ENCODE data around the gene NEGR1. TPM values are rescaled to one million over a fixed set of nuclear protein-coding genes. Genes with fewer than 3 reads are reported as not detected.

NEGR1 gene
- total RNA-seq, result 18.1 TPM
- long read RNA-seq, partial matches to known transcripts, result 7 of 13 reads
- long read RNA-seq, other reads (novel, unspliced or antisense), result 6 of 13 reads

- peak within 1 kb of the TSS; percentile 90 for H3K27ac ChIP-seq
- no peaks in the 10 kb centered on the region for H3K27me3 ChIP-seq (ENCODE audit: low read depth)
- no peaks in the 10 kb centered on the region for H3K36me3 ChIP-seq
- DNase-seq (peak; percentile 89), ATAC-seq (peak; percentile 93 to 94)
- intact Hi-C loops (cut with DNase I), result no loop called here
- H3K9me3 ChIP-seq, result no peaks in the 10 kb centered on the region
- H3K4me1 ChIP-seq, result peaks cover 25% of the 10 kb centered on the region
- H3K4me3 ChIP-seq, result peak within 1 kb of the TSS; percentile 75
- TF ChIP-seq CTCF (IDR thresholded peaks at IDR 0.05), result no peak
Measured at GRCh38 chr1:72282271-72283021, at the start of gene NEGR1. Gene NEGR1 (minus strand): TSS chr1:72282539.

- no peak for TF ChIP-seq CTCF (IDR thresholded peaks at IDR 0.05)
- H3K4me3 ChIP-seq, result no peak overlapping the region
Measured at GRCh38 chr1:72326494-72326893, 44.2 kb upstream of the NEGR1 start.

GRCh38 chr1:72324451-72324850 lies 42.1 kb upstream of the NEGR1 start:
- no peak overlapping the region for H3K4me3 ChIP-seq
- no peaks in the 10 kb centered on the region for H3K36me3 ChIP-seq
- no peak overlapping the region for H3K27ac ChIP-seq
- H3K27me3 ChIP-seq (ENCODE audit: low read depth), result no peaks in the 10 kb centered on the region
- H3K4me1 ChIP-seq, result no peaks in the 10 kb centered on the region
- intact Hi-C loops (cut with DNase I), result no loop called here
- TF ChIP-seq CTCF (IDR thresholded peaks at IDR 0.05), result no peak
- DNase-seq (no peak), ATAC-seq (no peak)
- H3K9me3 ChIP-seq, result no peaks in the 10 kb centered on the region

More at GRCh38 chr1:72326494-72326893, 44.2 kb upstream of the NEGR1 start:
- ATAC-seq (no peak), DNase-seq (no peak)
- Histone ChIP-seq H3K27me3 (ENCODE audit: low read depth) (no peaks in the 10 kb centered on the region), H3K4me1 (no peaks in the 10 kb centered on the region), H3K36me3 (no peaks in the 10 kb centered on the region), H3K27ac (no peak overlapping the region), H3K9me3 (no peaks in the 10 kb centered on the region)
- intact Hi-C loops (cut with DNase I), result no loop called here

GRCh38 chr1:72322910-72323309 lies 40.6 kb upstream of the NEGR1 start:
- no peaks in the 10 kb centered on the region for H3K9me3 ChIP-seq
- no peak overlapping the region for H3K27ac ChIP-seq
- no peaks in the 10 kb centered on the region for H3K36me3 ChIP-seq
- no peaks in the 10 kb centered on the region for H3K4me1 ChIP-seq
- H3K27me3 ChIP-seq (ENCODE audit: low read depth), result no peaks in the 10 kb centered on the region
- intact Hi-C loops (cut with DNase I), result no loop called here
- ATAC-seq (no peak), DNase-seq (no peak)
- no peak for TF ChIP-seq CTCF (IDR thresholded peaks at IDR 0.05)
- H3K4me3 ChIP-seq, result no peak overlapping the region

- H3K4me3 ChIP-seq, result no peak overlapping the region
- no peak for ATAC-seq
- DNase-seq, result no peak
- intact Hi-C loops (cut with DNase I), result no loop called here
- no peaks in the 10 kb centered on the region for H3K9me3 ChIP-seq
- no peaks in the 10 kb centered on the region for H3K27me3 ChIP-seq (ENCODE audit: low read depth)
- no peaks in the 10 kb centered on the region for H3K36me3 ChIP-seq
- H3K4me1 ChIP-seq, result no peaks in the 10 kb centered on the region
- no peak overlapping the region for H3K27ac ChIP-seq
- no peak for TF ChIP-seq CTCF (IDR thresholded peaks at IDR 0.05)
Measured at GRCh38 chr1:72296501-72296900, 14.2 kb upstream of the NEGR1 start.
